K562 (cell line): ENCODE measurements around the gene PCF11. TPM values are rescaled to one million over a fixed set of nuclear protein-coding genes. Genes with fewer than 3 reads are reported as not detected.

Experiments used
- ATF1 ChIP-seq, 2 experiments: fragments of 450-650 bp in 1 of 2; IDR thresholded peaks; 2 replicates each; pipeline ENCODE4 v1.6.1; 2016; ENCODE audit warnings: missing compliant biosample characterization in 1 of 2, missing genetic modification characterization in 1 of 2
- CBX5 ChIP-seq: IDR thresholded peaks from 2 replicates; pipeline ENCODE4 v1.6.1; 2014; ENCODE audit warnings: low read depth, borderline replicate concordance
- CEBPB ChIP-seq: fragments of 450-650 bp; IDR thresholded peaks from 2 replicates; pipeline ENCODE4 v1.6.1; 2016; ENCODE audit warnings: missing genetic modification characterization, missing compliant biosample characterization
- CEBPG ChIP-seq, 3 experiments: fragments of 200-800 bp in 1 of 3; sonication (Bioruptor generic) in 1 of 3; sonication (generic) in 1 of 3; formaldehyde crosslinking in 1 of 3; IDR thresholded peaks in 2 of 3; conservative IDR thresholded peaks in 1 of 3; 2 replicates each; pipeline versions ENCODE4 v1.6.1 to v1.8.0; 2016 to 2022; ENCODE audit warnings: missing compliant biosample characterization in 2 of 3, missing genetic modification characterization in 2 of 3, mild to moderate bottlenecking in 1 of 3, missing genetic modification reagents in 1 of 3
- GTF2F1 ChIP-seq: IDR thresholded peaks from 2 replicates; pipeline ENCODE4 v1.6.1; 2011; ENCODE audit warnings: low read depth, low read length, improper control_type of control experiment
- HDAC1 ChIP-seq, 2 experiments: fragments of 450-650 bp; IDR thresholded peaks; 2 replicates each; pipeline ENCODE4 v1.6.1; 2016 to 2017; ENCODE audit warnings: inconsistent platforms in 1 of 2, mild to moderate bottlenecking in 1 of 2, moderate library complexity in 1 of 2
- NELFE ChIP-seq: IDR thresholded peaks from 2 replicates; pipeline ENCODE4 v1.6.1; 2011; ENCODE audit warnings: mild to moderate bottlenecking; ENCODE audit not compliant: insufficient read depth, insufficient read length
- NFE2L1 ChIP-seq: fragments of 450-650 bp; IDR thresholded peaks from 2 replicates; pipeline ENCODE4 v1.6.1; 2016; ENCODE audit warnings: missing genetic modification characterization, low read depth, mild to moderate bottlenecking, missing compliant biosample characterization, moderate library complexity, borderline replicate concordance
- RBM14 ChIP-seq: fragments of 200-400 bp; formaldehyde crosslinking; IDR thresholded peaks from 2 replicates; pipeline ENCODE4 v1.6.1; 2018; ENCODE audit warnings: low read depth, mild to moderate bottlenecking, low read length, moderate library complexity, borderline replicate concordance; ENCODE audit not compliant: insufficient read depth
- RBM15 ChIP-seq: fragments of 200-400 bp; formaldehyde crosslinking; IDR thresholded peaks from 2 replicates; pipeline ENCODE4 v1.6.1; 2018; ENCODE audit warnings: mild to moderate bottlenecking, low read length, moderate library complexity; ENCODE audit not compliant: insufficient read depth
- SNRNP70 ChIP-seq: fragments of 200-400 bp; formaldehyde crosslinking; optimal IDR thresholded peaks from 2 replicates; pipeline ENCODE3; 2017; ENCODE audit warnings: low read depth, low read length
- TBL1XR1 ChIP-seq, 2 experiments: IDR thresholded peaks; 2 replicates each; pipeline ENCODE4 v1.6.1; 2012; ENCODE audit warnings: improper control_type of control experiment in 2 of 2, low read length in 2 of 2, mild to moderate bottlenecking in 1 of 2
- TCF3 ChIP-seq: sonication (generic); formaldehyde crosslinking; IDR thresholded peaks from 2 replicates; pipeline ENCODE4 v1.4.0; 2020; ENCODE audit warnings: mild to moderate bottlenecking, missing genetic modification reagents
- THRAP3 ChIP-seq: fragments of 450-650 bp; IDR thresholded peaks from 2 replicates; pipeline ENCODE4 v1.6.1; 2016; ENCODE audit warnings: mild to moderate bottlenecking, inconsistent platforms, borderline replicate concordance
- XRCC5 ChIP-seq: fragments of 200-400 bp; formaldehyde crosslinking; IDR thresholded peaks from 2 replicates; pipeline ENCODE4 v1.6.1; 2017; ENCODE audit warnings: low read depth, mild to moderate bottlenecking, low read length
- ZNF12 ChIP-seq: sonication (generic); formaldehyde crosslinking; IDR thresholded peaks from 2 replicates; pipeline ENCODE4 v1.4.0; 2020; ENCODE audit warnings: mild to moderate bottlenecking, missing genetic modification reagents
- ZNF134 ChIP-seq: fragments of 250-450 bp; sonication (Bioruptor Pico); conservative IDR thresholded peaks from 2 replicates; pipeline ENCODE4 v1.4.0; 2020
- ZNF24 ChIP-seq: fragments of 450-650 bp; IDR thresholded peaks from 2 replicates; pipeline ENCODE4 v1.6.1; 2016
- polyA plus RNA-seq, 8 experiments: library from polyadenylated mRNA; depleted of rRNA in 4 of 8; stranded (reverse) in 5 of 8; unstranded in 3 of 8; fragments of >200 nt; fragmentation: Nextera tagmentation in 2 of 8; fragmentation: Illumina TruSeq in 1 of 8; extraction: Ambion mirVana in 2 of 8; extraction: Trizol in 1 of 8; gene quantifications; 2 replicates each; pipeline versions ENCODE4 v1.2.1 to v1.2.3, GENCODE V29; 2011 to 2014; ENCODE audit warnings: inconsistent platforms in 1 of 8, missing spikeins in 1 of 8
- total RNA-seq, 7 experiments: library from RNA; depleted of rRNA in 6 of 7; stranded (reverse); fragments of >200 nt in 6 of 7; fragmentation: Illumina TruSeq in 2 of 7; extraction: Trizol in 2 of 7; gene quantifications; 2 replicates each; pipeline versions ENCODE4 v1.2.1 to v1.2.3, GENCODE V29; 2011 to 2021; ENCODE audit warnings: low replicate concordance in 1 of 7
- TF ChIP-seq, protein P1 (sequence below): sonication (generic); formaldehyde crosslinking; IDR thresholded peaks from 2 replicates; pipeline ENCODE4 v1.8.0; 2022; ENCODE audit warnings: mild to moderate bottlenecking, missing genetic modification reagents
- TF ChIP-seq, protein P2 (sequence below): sonication (generic); formaldehyde crosslinking; IDR thresholded peaks from 2 replicates; pipeline ENCODE4 v1.8.1; 2022; ENCODE audit warnings: missing genetic modification reagents
- TF ChIP-seq, protein P3 (sequence below): fragments of 450-650 bp; IDR thresholded peaks from 2 replicates; pipeline ENCODE4 v1.6.1; 2016; ENCODE audit warnings: borderline replicate concordance
- TF ChIP-seq, protein P4 (sequence below): sonication (generic); formaldehyde crosslinking; IDR thresholded peaks from 2 replicates; pipeline ENCODE4 v1.8.0; 2022; ENCODE audit warnings: mild to moderate bottlenecking, missing genetic modification reagents

PCF11 gene
- total and polyA plus RNA-seq, 9 of the 15 experiments (the other 6 are each of a cell fraction or from before 2014, with no cell fraction given), result 9.3 to 91.6 (median 54.4) TPM

DNA sequence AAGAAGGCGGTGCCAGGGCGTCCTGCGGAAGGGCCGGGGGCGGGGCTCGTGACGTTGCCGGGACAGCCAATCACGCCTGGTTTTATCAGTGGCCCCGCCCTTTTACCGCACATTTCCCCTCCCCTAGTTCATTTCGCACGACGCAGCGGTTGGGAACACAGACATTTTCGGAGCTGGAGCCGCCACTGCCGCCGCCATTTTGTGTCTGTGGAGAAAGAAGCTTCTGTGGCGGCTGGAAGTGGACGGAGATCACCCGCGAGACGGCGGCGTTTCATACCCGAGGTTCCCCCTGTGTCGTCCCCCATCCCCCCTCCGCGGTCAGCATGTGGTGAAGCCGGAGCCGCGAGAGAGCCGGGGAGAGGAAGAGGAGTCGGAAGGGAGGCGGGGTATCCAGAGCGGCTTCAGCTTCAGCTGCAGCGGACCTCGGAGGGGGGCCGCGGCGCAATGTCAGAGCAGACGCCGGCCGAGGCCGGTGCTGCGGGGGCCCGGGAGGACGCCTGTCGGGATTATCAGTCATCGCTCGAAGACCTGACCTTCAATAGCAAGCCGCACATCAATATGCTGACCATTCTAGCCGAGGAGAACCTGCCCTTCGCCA, at the start of gene PCF11 (continued):
- no peak; the same call in 1 of the 2 replicates for TF ChIP-seq ATF1 (CRISPR knock-in tag; IDR thresholded peaks at IDR 0.05)
- TF ChIP-seq ATF1 (tag; IDR thresholded peaks at IDR 0.05), result peak; percentile 82
- no peak for TF ChIP-seq NELFE
- no peak for TF ChIP-seq SNRNP70
- no peak for TF ChIP-seq ZNF134 (CRISPR knock-in tag)
- TF ChIP-seq XRCC5, result no peak
- peak; percentile 25; the same call in 1 of the 2 replicates for TF ChIP-seq THRAP3
- TF ChIP-seq GTF2F1, result 0 out of 2 replicates have a peak, but pooled peaks have one; percentile 80
- TF ChIP-seq CEBPB, result no peak
- TF ChIP-seq TCF3 (CRISPR knock-in tag), result no peak
- peak in 1 of 2 experiments; percentile 31; a peak in 1 of 4 replicates for TF ChIP-seq TBL1XR1 (IDR thresholded peaks at IDR 0.05; ENCODE audit: low read length in 2 of 2)
- TF ChIP-seq, protein P1, sequence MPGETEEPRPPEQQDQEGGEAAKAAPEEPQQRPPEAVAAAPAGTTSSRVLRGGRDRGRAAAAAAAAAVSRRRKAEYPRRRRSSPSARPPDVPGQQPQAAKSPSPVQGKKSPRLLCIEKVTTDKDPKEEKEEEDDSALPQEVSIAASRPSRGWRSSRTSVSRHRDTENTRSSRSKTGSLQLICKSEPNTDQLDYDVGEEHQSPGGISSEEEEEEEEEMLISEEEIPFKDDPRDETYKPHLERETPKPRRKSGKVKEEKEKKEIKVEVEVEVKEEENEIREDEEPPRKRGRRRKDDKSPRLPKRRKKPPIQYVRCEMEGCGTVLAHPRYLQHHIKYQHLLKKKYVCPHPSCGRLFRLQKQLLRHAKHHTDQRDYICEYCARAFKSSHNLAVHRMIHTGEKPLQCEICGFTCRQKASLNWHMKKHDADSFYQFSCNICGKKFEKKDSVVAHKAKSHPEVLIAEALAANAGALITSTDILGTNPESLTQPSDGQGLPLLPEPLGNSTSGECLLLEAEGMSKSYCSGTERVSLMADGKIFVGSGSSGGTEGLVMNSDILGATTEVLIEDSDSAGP, result no peak
- TF ChIP-seq RBM15, result no peak
- TF ChIP-seq RBM14, result peak; percentile 84; the same call in 1 of the 2 replicates
- no peak for TF ChIP-seq ZNF24
- TF ChIP-seq ZNF12 (CRISPR knock-in tag), result no peak; the same call in 1 of the 2 replicates
- TF ChIP-seq NFE2L1, result no peak
- TF ChIP-seq HDAC1 (IDR thresholded peaks at IDR 0.05), result peak; percentile 11 to 58; a peak in 3 of 4 replicates
- TF ChIP-seq CEBPG (CRISPR knock-in tag; IDR thresholded peaks at IDR 0.05), result 0 out of 2 replicates have a peak, but pooled peaks have one; percentile 14
- TF ChIP-seq CEBPG (tag; conservative IDR thresholded peaks at IDR 0.05 in 1 of 2, IDR thresholded peaks at IDR 0.05 in 1 of 2), result 0 out of 4 replicates have a peak, but pooled peaks of 1 of the 2 experiments have one; percentile 16
- no peak for TF ChIP-seq CBX5
- TF ChIP-seq, protein P2, sequence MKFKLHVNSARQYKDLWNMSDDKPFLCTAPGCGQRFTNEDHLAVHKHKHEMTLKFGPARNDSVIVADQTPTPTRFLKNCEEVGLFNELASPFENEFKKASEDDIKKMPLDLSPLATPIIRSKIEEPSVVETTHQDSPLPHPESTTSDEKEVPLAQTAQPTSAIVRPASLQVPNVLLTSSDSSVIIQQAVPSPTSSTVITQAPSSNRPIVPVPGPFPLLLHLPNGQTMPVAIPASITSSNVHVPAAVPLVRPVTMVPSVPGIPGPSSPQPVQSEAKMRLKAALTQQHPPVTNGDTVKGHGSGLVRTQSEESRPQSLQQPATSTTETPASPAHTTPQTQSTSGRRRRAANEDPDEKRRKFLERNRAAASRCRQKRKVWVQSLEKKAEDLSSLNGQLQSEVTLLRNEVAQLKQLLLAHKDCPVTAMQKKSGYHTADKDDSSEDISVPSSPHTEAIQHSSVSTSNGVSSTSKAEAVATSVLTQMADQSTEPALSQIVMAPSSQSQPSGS, result no peak
- TF ChIP-seq, protein P3, sequence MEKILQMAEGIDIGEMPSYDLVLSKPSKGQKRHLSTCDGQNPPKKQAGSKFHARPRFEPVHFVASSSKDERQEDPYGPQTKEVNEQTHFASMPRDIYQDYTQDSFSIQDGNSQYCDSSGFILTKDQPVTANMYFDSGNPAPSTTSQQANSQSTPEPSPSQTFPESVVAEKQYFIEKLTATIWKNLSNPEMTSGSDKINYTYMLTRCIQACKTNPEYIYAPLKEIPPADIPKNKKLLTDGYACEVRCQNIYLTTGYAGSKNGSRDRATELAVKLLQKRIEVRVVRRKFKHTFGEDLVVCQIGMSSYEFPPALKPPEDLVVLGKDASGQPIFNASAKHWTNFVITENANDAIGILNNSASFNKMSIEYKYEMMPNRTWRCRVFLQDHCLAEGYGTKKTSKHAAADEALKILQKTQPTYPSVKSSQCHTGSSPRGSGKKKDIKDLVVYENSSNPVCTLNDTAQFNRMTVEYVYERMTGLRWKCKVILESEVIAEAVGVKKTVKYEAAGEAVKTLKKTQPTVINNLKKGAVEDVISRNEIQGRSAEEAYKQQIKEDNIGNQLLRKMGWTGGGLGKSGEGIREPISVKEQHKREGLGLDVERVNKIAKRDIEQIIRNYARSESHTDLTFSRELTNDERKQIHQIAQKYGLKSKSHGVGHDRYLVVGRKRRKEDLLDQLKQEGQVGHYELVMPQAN, result peak; percentile 67; the same call in 1 of the 2 replicates
- TF ChIP-seq, protein P4, sequence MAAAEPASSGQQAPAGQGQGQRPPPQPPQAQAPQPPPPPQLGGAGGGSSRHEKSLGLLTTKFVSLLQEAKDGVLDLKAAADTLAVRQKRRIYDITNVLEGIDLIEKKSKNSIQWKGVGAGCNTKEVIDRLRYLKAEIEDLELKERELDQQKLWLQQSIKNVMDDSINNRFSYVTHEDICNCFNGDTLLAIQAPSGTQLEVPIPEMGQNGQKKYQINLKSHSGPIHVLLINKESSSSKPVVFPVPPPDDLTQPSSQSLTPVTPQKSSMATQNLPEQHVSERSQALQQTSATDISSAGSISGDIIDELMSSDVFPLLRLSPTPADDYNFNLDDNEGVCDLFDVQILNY, result peak; percentile 69; the same call in 1 of the 2 replicates
